ENCODE measurements around the gene ITGAV. TPM values are rescaled to one million over a fixed set of nuclear protein-coding genes. Genes with fewer than 3 reads are reported as not detected.

The ITGAV gene
- total and polyA plus RNA-seq, 2 experiments from 2014 or later: 32.7 to 135 TPM

DNA sequence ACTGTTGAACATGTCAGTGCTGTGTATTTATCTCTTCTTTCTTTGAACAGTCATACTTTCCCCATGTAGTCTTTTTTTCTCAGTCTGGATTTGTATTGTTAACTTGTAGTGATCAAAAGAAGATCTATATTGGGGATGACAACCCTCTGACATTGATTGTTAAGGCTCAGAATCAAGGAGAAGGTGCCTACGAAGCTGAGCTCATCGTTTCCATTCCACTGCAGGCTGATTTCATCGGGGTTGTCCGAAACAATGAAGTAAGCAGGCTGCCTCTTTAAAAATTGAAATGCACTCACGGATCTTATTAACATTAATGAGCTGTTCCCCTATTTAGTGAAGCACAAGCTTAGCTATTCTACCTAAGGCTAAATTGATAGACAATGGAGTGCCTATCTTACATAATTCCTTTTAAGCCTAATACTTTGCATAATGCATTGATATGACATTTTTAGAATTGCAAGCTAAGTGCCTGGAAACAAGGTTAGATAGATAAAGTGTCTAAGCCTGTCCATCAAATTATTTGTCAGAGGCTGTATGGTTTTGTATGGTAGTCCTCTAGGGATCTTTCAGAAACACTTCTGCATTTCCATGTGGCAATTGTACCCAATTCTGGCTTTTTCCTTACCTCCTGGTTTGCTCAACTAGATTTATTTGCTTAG, 74.7 kb downstream of the ITGAV start:
- no peaks in the 10 kb centered on the region for H3K4me1 ChIP-seq (ENCODE audit: insufficient read depth)
- no peaks in the 10 kb centered on the region for H3K9me3 ChIP-seq (ENCODE audit: low read depth)
- no peak overlapping the region for H2AFZ ChIP-seq
- no peaks in the 10 kb centered on the region for H3K27me3 ChIP-seq
- no peaks in the 10 kb centered on the region for H4K20me1 ChIP-seq (ENCODE audit: insufficient read depth, poor library complexity, severe bottlenecking)
- WGBS (ENCODE audit: low lambda C conversion rate, missing lambda C conversion rate): 94% methylated on average over 5 of the region's 5 CpGs
- TF ChIP-seq EZH2 (IDR thresholded peaks at IDR 0.05; ENCODE audit: borderline replicate concordance): no peak
- TF ChIP-seq EZH2phosphoT487 (IDR thresholded peaks at IDR 0.05; ENCODE audit: low read depth, severe bottlenecking, unreplicated experiment): no peak
- TF ChIP-seq, protein P1, sequence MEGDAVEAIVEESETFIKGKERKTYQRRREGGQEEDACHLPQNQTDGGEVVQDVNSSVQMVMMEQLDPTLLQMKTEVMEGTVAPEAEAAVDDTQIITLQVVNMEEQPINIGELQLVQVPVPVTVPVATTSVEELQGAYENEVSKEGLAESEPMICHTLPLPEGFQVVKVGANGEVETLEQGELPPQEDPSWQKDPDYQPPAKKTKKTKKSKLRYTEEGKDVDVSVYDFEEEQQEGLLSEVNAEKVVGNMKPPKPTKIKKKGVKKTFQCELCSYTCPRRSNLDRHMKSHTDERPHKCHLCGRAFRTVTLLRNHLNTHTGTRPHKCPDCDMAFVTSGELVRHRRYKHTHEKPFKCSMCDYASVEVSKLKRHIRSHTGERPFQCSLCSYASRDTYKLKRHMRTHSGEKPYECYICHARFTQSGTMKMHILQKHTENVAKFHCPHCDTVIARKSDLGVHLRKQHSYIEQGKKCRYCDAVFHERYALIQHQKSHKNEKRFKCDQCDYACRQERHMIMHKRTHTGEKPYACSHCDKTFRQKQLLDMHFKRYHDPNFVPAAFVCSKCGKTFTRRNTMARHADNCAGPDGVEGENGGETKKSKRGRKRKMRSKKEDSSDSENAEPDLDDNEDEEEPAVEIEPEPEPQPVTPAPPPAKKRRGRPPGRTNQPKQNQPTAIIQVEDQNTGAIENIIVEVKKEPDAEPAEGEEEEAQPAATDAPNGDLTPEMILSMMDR (IDR thresholded peaks at IDR 0.05; ENCODE audit: poor library complexity): no peak
- no peak overlapping the region for H3K27ac ChIP-seq
- no peaks in the 10 kb centered on the region for H3K9me2 ChIP-seq (replicated peaks; ENCODE audit: insufficient read depth)
- no peak overlapping the region for H3K4me2 ChIP-seq
- no peak overlapping the region for H3K4me3 ChIP-seq
- H3K36me3 ChIP-seq (replicated peaks; ENCODE audit: insufficient read depth, low read depth): no peaks in the 10 kb centered on the region
- no peaks in the 10 kb centered on the region for H3K79me2 ChIP-seq
- DNase-seq (ENCODE audit: low spot score): no peak

DNA sequence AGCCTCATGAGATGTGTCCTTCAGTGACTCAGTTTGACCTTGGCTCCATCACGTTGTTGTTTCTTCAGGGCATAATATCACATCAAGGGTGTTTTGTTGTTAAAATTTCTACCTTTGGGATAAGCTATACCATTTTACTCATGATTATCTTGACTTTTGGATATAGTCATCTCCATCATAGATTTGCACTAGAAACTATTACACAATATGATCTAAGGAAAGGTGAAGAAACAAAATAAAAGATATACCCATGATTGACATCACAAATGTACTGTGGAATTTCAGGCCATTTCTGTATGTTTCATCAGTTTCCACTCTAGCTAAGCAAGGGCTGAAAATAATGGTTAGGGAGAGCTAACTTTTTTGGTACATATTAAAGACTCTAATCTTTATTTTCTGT, 79.3 kb downstream of the ITGAV start:
- Histone ChIP-seq H2AFZ (no peak overlapping the region), H3K9me3 (ENCODE audit: low read depth) (no peaks in the 10 kb centered on the region), H3K4me1 (ENCODE audit: insufficient read depth) (no peaks in the 10 kb centered on the region), H3K79me2 (no peaks in the 10 kb centered on the region), H3K36me3 (replicated peaks; ENCODE audit: insufficient read depth, low read depth) (no peaks in the 10 kb centered on the region), H3K27me3 (no peaks in the 10 kb centered on the region), H3K4me3 (no peak overlapping the region), H3K4me2 (no peak overlapping the region), H3K27ac (no peak overlapping the region), H3K9me2 (replicated peaks; ENCODE audit: insufficient read depth) (no peaks in the 10 kb centered on the region), H4K20me1 (ENCODE audit: insufficient read depth, poor library complexity, severe bottlenecking) (no peaks in the 10 kb centered on the region)
- no peak for DNase-seq (ENCODE audit: low spot score)
- TF ChIP-seq, protein P1 (IDR thresholded peaks at IDR 0.05; ENCODE audit: poor library complexity): no peak
- TF ChIP-seq EZH2 (IDR thresholded peaks at IDR 0.05; ENCODE audit: borderline replicate concordance) (no peak), EZH2phosphoT487 (IDR thresholded peaks at IDR 0.05; ENCODE audit: low read depth, severe bottlenecking, unreplicated experiment) (no peak)
- WGBS (ENCODE audit: low lambda C conversion rate, missing lambda C conversion rate): 93% methylated on average over 1 of the region's 1 CpG

DNA sequence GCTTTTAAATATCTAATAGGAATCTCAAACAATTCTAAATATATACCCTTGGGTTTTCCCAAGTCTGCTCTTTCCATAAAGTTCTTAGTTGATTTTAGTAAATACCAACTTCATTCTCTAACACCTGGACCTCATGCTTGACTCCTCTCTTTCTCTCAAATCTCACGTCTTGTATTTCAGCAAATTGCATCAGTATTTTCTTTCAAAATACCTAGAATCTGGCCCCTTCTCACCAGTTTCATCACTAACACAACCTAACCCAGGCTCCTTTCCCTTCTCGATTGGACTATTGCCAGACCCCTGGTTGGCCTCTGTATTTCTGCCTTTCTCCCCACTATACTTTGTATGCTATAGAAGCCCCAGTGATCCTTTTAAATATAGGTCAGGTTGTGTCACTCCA, 81.0 kb downstream of the ITGAV start:
- no peak overlapping the region for H3K4me2 ChIP-seq
- H3K27me3 ChIP-seq: no peaks in the 10 kb centered on the region
- H2AFZ ChIP-seq: no peak overlapping the region
- no peaks in the 10 kb centered on the region for H3K4me1 ChIP-seq (ENCODE audit: insufficient read depth)
- no peak for DNase-seq (ENCODE audit: low spot score)
- no peaks in the 10 kb centered on the region for H3K36me3 ChIP-seq (replicated peaks; ENCODE audit: insufficient read depth, low read depth)
- no peaks in the 10 kb centered on the region for H4K20me1 ChIP-seq (ENCODE audit: insufficient read depth, poor library complexity, severe bottlenecking)
- no peaks in the 10 kb centered on the region for H3K9me3 ChIP-seq (ENCODE audit: low read depth)
- H3K27ac ChIP-seq: no peak overlapping the region
- no peaks in the 10 kb centered on the region for H3K79me2 ChIP-seq
- no peaks in the 10 kb centered on the region for H3K9me2 ChIP-seq (replicated peaks; ENCODE audit: insufficient read depth)
- no peak overlapping the region for H3K4me3 ChIP-seq
- TF ChIP-seq EZH2 (IDR thresholded peaks at IDR 0.05; ENCODE audit: borderline replicate concordance) (no peak), EZH2phosphoT487 (IDR thresholded peaks at IDR 0.05; ENCODE audit: low read depth, severe bottlenecking, unreplicated experiment) (no peak)
- TF ChIP-seq, protein P1 (IDR thresholded peaks at IDR 0.05; ENCODE audit: poor library complexity): no peak
- 93% methylated on average over 2 of the region's 2 CpGs for WGBS (ENCODE audit: low lambda C conversion rate, missing lambda C conversion rate)

Data from hepatocyte (in vitro differentiated cells).